UCSD-AML1 (cell line): ENCODE measurements around the gene CSTF1.
"Not testable (repeated sequence)": the region's sequence is repeated elsewhere in the genome, so short reads cannot be mapped to it uniquely, and the experiment has no call there.

Source experiments
- DNase-seq: peaks from one replicate; lab custom pipeline; 2025; ENCODE audit not compliant: unreplicated experiment; lab: John Stamatoyannopoulos, UW

The CSTF1 gene

GRCh38 chr20:56368351-56369134 is 23.9 kb upstream of the CSTF1 start:
- DNase-seq = no peak

- no peak for DNase-seq
Observed at GRCh38 chr20:56369179-56369578, 23.3 kb upstream of the CSTF1 start.

- no peak for DNase-seq
Observed at GRCh38 chr20:56371977-56372376, 20.5 kb upstream of the CSTF1 start.

GRCh38 chr20:56372850-56373249 is 19.6 kb upstream of the CSTF1 start:
- DNase-seq = no peak

GRCh38 chr20:56373942-56374341 is 18.5 kb upstream of the CSTF1 start:
- DNase-seq = no peak

GRCh38 chr20:56376331-56376730 is 16.1 kb upstream of the CSTF1 start:
- DNase-seq = no peak

- DNase-seq = no peak
Observed at GRCh38 chr20:56378386-56378785, 14.1 kb upstream of the CSTF1 start.

- DNase-seq = no peak
Observed at GRCh38 chr20:56380375-56380774, 12.1 kb upstream of the CSTF1 start.

GRCh38 chr20:56381501-56381900 is 10.9 kb upstream of the CSTF1 start:
- no peak for DNase-seq

- no peak for DNase-seq
Observed at GRCh38 chr20:56382696-56383095, 9.7 kb upstream of the CSTF1 start.

- DNase-seq = no peak
Observed at GRCh38 chr20:56383334-56383733, 9.1 kb upstream of the CSTF1 start.

GRCh38 chr20:56385130-56385529 is 7.3 kb upstream of the CSTF1 start:
- DNase-seq = no peak

- no peak for DNase-seq
Observed at GRCh38 chr20:56386219-56386618, 6.2 kb upstream of the CSTF1 start.

- no peak for DNase-seq
Observed at GRCh38 chr20:56388882-56389281, 3.6 kb upstream of the CSTF1 start.

- DNase-seq = no peak
Observed at GRCh38 chr20:56389807-56390206, 2.6 kb upstream of the CSTF1 start.

- DNase-seq = not testable (repeated sequence)
Observed at GRCh38 chr20:56390396-56390795, 2.0 kb upstream of the CSTF1 start.

- no peak for DNase-seq
Observed at GRCh38 chr20:56391037-56391436, 1.4 kb upstream of the CSTF1 start.

GRCh38 chr20:56391596-56392131 is 781 bp upstream of the CSTF1 start:
- DNase-seq = no peak

GRCh38 chr20:56392881-56393482 is 537 bp downstream of the CSTF1 start:
- no peak for DNase-seq

- no peak for DNase-seq
Observed at GRCh38 chr20:56393653-56394052, 1.2 kb downstream of the CSTF1 start.

GRCh38 chr20:56395166-56395565 is 2.7 kb downstream of the CSTF1 start:
- no peak for DNase-seq

- no peak for DNase-seq
Observed at GRCh38 chr20:56400001-56400640, 7.7 kb downstream of the CSTF1 start.
